PC-3 (cell line): ENCODE data around the gene NR1D2. TPM values are rescaled to one million over a fixed set of nuclear protein-coding genes. Genes with fewer than 3 reads are reported as not detected.

Experiments used
- ATAC-seq: fragments of 200-7000 bp; cut with Tn5 transposase; 2 replicates; pipeline ENCODE4 v1.9.1; 2020; ENCODE audit warnings: mild to moderate bottlenecking, moderate library complexity
- BruUV-seq: library from RNA; stranded (reverse); fragments of 400-500 nt; replicated peaks from 2 replicates; lab custom pipeline; 2021; lab: Mats Ljungman, UMichigan
- CTCF ChIA-PET: fragments of 300-600 bp; sonication (Branson Sonifier 250); formaldehyde crosslinking; loops from one replicate; lab custom pipeline; 2022; ENCODE audit warnings: antibody characterized with exemption; lab: Charles Lee
- POLR2A ChIA-PET: fragments of 300-600 bp; sonication (Branson Sonifier 250); formaldehyde crosslinking; loops from one replicate; lab custom pipeline; 2022; ENCODE audit warnings: antibody characterized with exemption; ENCODE audit not compliant: unreplicated experiment; lab: Charles Lee
- DNase-seq: peaks from one replicate; pipeline ENCODE4 v3.0.0-alpha.2; 2015
- H2AFZ ChIP-seq: fragments of 300-600 bp; sonication (generic); 2 replicates; pipeline ENCODE4 v1.6.0; 2016; ENCODE audit warnings: antibody characterized with exemption, low read length
- H3F3A ChIP-seq: fragments of 300-600 bp; sonication (generic); one replicate; pipeline ENCODE4 v1.6.0; 2017; ENCODE audit warnings: antibody characterized with exemption, low read length, control low read depth, mild to moderate bottlenecking; ENCODE audit not compliant: unreplicated experiment
- H3K27ac ChIP-seq: fragments of 300-600 bp; sonication (generic); 2 replicates; pipeline ENCODE4 v1.5.1; 2016; ENCODE audit warnings: mild to moderate bottlenecking, low read length
- H3K27me3 ChIP-seq: fragments of 300-600 bp; sonication (generic); 2 replicates; pipeline ENCODE4 v1.6.1; 2016; ENCODE audit warnings: low read length, mixed read lengths
- H3K36me3 ChIP-seq: fragments of 300-600 bp; sonication (generic); 2 replicates; pipeline ENCODE4 v1.6.1; 2016; ENCODE audit warnings: low read depth, mixed run types, low read length, mixed read lengths
- H3K4me1 ChIP-seq: fragments of 300-600 bp; sonication (generic); 2 replicates; pipeline ENCODE4 v1.5.1; 2016; ENCODE audit warnings: low read length; ENCODE audit not compliant: insufficient read depth
- H3K4me2 ChIP-seq: fragments of 300-600 bp; sonication (generic); 2 replicates; pipeline ENCODE4 v1.6.0; 2016; ENCODE audit warnings: low read length
- H3K4me3 ChIP-seq: fragments of 300-600 bp; sonication (generic); 2 replicates; pipeline ENCODE4 v1.5.1; 2016; ENCODE audit warnings: mild to moderate bottlenecking, low read length, mixed read lengths
- H3K79me2 ChIP-seq: fragments of 300-600 bp; sonication (generic); 2 replicates; pipeline ENCODE4 v1.6.1; 2017; ENCODE audit warnings: low read length, mixed read lengths
- H3K9ac ChIP-seq: fragments of 300-600 bp; sonication (generic); 2 replicates; pipeline ENCODE4 v1.6.0; 2016; ENCODE audit warnings: mild to moderate bottlenecking, low read length
- H3K9me2 ChIP-seq: fragments of 300-600 bp; sonication (generic); replicated peaks from 2 replicates; pipeline ENCODE4 v1.6.1; 2016; ENCODE audit warnings: mixed run types, low read length, mixed read lengths
- H3K9me3 ChIP-seq: fragments of 300-600 bp; sonication (generic); 2 replicates; pipeline ENCODE4 v1.6.1; 2016; ENCODE audit warnings: low read length, mixed read lengths
- H4K20me1 ChIP-seq: fragments of 300-600 bp; sonication (generic); 2 replicates; pipeline ENCODE4 v1.6.1; 2016; ENCODE audit warnings: low read length, mixed read lengths
- CTCF ChIP-seq: fragments of 300-600 bp; sonication (generic); conservative IDR thresholded peaks from 2 replicates; pipeline ENCODE4 v1.5.1; 2017; ENCODE audit warnings: antibody characterized with exemption, low read depth, mild to moderate bottlenecking, low read length
- EZH2 ChIP-seq: fragments of 300-600 bp; sonication (generic); IDR thresholded peaks from one replicate; pipeline ENCODE4 v1.6.1; 2017; ENCODE audit warnings: antibody characterized with exemption, mild to moderate bottlenecking, low read length; ENCODE audit not compliant: unreplicated experiment
- EZH2phosphoT487 ChIP-seq: fragments of 300-600 bp; sonication (generic); IDR thresholded peaks from 2 replicates; pipeline ENCODE4 v1.6.1; 2018; ENCODE audit warnings: mild to moderate bottlenecking, antibody characterized with exemption, low read length, borderline replicate concordance
- intact Hi-C: fragments of 100-400 bp; cut with micrococcal nuclease; formaldehyde crosslinking; loops from 2 replicates; pipeline ENCODE4 v1.9.0; 2023
- total RNA-seq: library from RNA; depleted of rRNA; stranded (reverse); fragments of >200 nt; gene quantifications from 2 replicates; pipeline ENCODE4 v1.2.3, GENCODE V29; 2014

Gene NR1D2
- total RNA-seq, 1 experiment from 2014 or later: 24.7 TPM

GRCh38 chr3:23959135-23959900, 14.2 kb downstream of the NR1D2 start:
- H3K9ac ChIP-seq: peak overlapping the region; percentile 10; the same call in 1 of the 2 replicates
- BruUV-seq: TSS peak; percentile 28
- peak; percentile 94 for ATAC-seq

GRCh38 chr3:23960649-23961048, 15.6 kb downstream of the NR1D2 start:
- Histone ChIP-seq H4K20me1 (peaks cover 11% of the 10 kb centered on the region), H3K9me3 (no peaks in the 10 kb centered on the region), H3K79me2 (peaks cover 38% of the 10 kb centered on the region), H3K27me3 (no peaks in the 10 kb centered on the region), H3K27ac (no peak overlapping the region), H3K4me2 (no peak overlapping the region), H2AFZ (no peak overlapping the region), H3F3A (peaks cover 4% of the 10 kb centered on the region), H3K4me1 (peaks cover 48% of the 10 kb centered on the region), H3K9me2 (no peaks in the 10 kb centered on the region), H3K4me3 (no peak overlapping the region), H3K36me3 (peaks cover 39% of the 10 kb centered on the region), H3K9ac (no peak overlapping the region)
- intact Hi-C loops: no loop called here
- ATAC-seq (no peak), DNase-seq (no peak)
- ChIA-PET CTCF (no interaction called here), POLR2A (interaction anchor here (0.5 to 1.0 kb wide), 4 partner anchors 13 to 1652 kb away, joined by 4 to 8 read pairs (median 4); no protein-coding TSS in a partner anchor)
- BruUV-seq: no TSS peak
- no peak for TF ChIP-seq EZH2
- no peak for TF ChIP-seq CTCF
- TF ChIP-seq EZH2phosphoT487: no peak

More at GRCh38 chr3:23959135-23959900, 14.2 kb downstream of the NR1D2 start:
- ChIA-PET CTCF (interaction anchor here (0.7 kb wide), 1 partner anchor 266 kb away, joined by 5 read pairs; no protein-coding TSS in a partner anchor), POLR2A (interaction anchor here (1.0 kb wide), 1 partner anchor 43 kb away, joined by 7 read pairs; the partner anchor contains the start of genes NKIRAS1 and RPL15)
- H3K36me3 ChIP-seq: peaks cover 38% of the 10 kb centered on the region
- H4K20me1 ChIP-seq: peaks cover 19% of the 10 kb centered on the region; the same call in 1 of the 2 replicates
- H3K4me2 ChIP-seq: peak overlapping the region; percentile 62
- no peaks in the 10 kb centered on the region for H3K9me3 ChIP-seq
- TF ChIP-seq EZH2phosphoT487: no peak
- no peak for TF ChIP-seq CTCF
- TF ChIP-seq EZH2: no peak
- H3K27ac ChIP-seq: peak overlapping the region; percentile 76
- peaks cover 40% of the 10 kb centered on the region for H3K79me2 ChIP-seq
- H3K9me2 ChIP-seq: no peaks in the 10 kb centered on the region
- intact Hi-C loops: loop anchor here (1.0 to 10.0 kb wide), 4 partner anchors 13 to 215 kb away; partner anchors contain the start of genes NKIRAS1 and RPL15
- peaks cover 41% of the 10 kb centered on the region for H3K4me1 ChIP-seq
- peak overlapping the region; percentile 12; the same call in 1 of the 2 replicates for H3K4me3 ChIP-seq
- H2AFZ ChIP-seq: no peak overlapping the region
- no peaks in the 10 kb centered on the region for H3K27me3 ChIP-seq
- peaks cover 4% of the 10 kb centered on the region for H3F3A ChIP-seq
- DNase-seq: peak; percentile 96
